ENCODE measurements around the gene RBM26. TPM values are rescaled to one million over a fixed set of nuclear protein-coding genes. Genes with fewer than 3 reads are reported as not detected.
A peak's percentile ranks its signal among the peaks of the same experiment; 100 is the strongest.

Gene RBM26
- polyA plus RNA-seq, 1 of the 3 experiments (the other 2 are of a cell fraction) = 12.5 TPM

DNA sequence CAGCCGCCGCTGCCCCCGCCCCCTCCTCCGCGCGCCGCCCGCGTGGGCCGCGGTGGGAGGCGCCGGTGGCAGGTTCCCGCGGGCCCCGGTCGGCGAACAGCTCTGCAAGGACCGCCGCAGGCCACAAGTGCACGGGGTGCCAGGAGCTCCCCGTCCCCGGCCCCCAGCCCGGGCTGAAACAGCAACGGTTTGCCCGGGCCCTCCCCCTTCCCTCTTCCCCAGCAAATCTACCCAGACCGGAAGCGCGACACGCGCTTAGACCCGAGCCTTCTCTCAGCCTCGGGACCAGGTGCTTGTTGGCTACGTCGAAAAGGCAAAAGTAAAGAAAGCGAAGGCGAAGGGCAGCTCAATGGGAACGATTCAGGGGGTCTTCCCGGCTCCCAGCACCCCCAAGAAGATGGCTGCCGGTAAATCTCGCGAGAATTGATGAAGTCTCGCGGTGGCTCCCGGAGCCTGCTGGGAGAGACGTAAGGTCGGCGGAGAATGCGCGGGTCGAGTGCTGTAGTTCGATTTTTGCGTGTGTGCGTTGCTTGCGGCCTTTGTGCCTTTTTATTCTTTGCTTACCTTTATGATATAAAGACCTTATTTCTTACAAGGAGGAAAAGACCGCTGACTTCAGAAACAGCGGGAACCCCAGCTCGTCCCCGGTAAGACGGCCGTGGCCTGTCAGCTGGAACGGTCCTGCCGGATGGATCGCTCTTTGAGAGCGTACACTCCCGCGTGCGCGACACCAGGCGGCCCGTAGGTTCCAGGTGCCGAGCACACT is at the start of gene RBM26 (continued):
- TF ChIP-seq, protein P1, sequence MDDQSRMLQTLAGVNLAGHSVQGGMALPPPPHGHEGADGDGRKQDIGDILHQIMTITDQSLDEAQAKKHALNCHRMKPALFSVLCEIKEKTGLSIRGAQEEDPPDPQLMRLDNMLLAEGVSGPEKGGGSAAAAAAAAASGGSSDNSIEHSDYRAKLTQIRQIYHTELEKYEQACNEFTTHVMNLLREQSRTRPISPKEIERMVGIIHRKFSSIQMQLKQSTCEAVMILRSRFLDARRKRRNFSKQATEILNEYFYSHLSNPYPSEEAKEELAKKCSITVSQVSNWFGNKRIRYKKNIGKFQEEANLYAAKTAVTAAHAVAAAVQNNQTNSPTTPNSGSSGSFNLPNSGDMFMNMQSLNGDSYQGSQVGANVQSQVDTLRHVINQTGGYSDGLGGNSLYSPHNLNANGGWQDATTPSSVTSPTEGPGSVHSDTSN (IDR thresholded peaks at IDR 0.05) = no peak
- TF ChIP-seq RAD21 (IDR thresholded peaks at IDR 0.05; ENCODE audit: low read length) = no peak
- TF ChIP-seq EZH2phosphoT487 (IDR thresholded peaks at IDR 0.05; ENCODE audit: borderline replicate concordance, low read depth) = no peak
- TF ChIP-seq NRF1 (IDR thresholded peaks at IDR 0.05; ENCODE audit: low read depth, low read length) = no peak
- TF ChIP-seq ELF1 (IDR thresholded peaks at IDR 0.05) = peak; percentile 42; the same call in 1 of the 2 replicates
- TF ChIP-seq GABPA (IDR thresholded peaks at IDR 0.05; ENCODE audit: low read depth) = no peak
- 0 out of 2 replicates have a peak, but pooled peaks have one; percentile 17 for TF ChIP-seq RCOR1 (IDR thresholded peaks at IDR 0.05; ENCODE audit: low read length)
- TF ChIP-seq MXI1 (IDR thresholded peaks at IDR 0.05; ENCODE audit: low read depth, low read length) = peak; percentile 54; the same call in 1 of the 2 replicates
- peak; percentile 95 for TF ChIP-seq YY1 (IDR thresholded peaks at IDR 0.05; ENCODE audit: low read depth)
- no peak for TF ChIP-seq FOXM1 (IDR thresholded peaks at IDR 0.05; ENCODE audit: low read depth)
- TF ChIP-seq RFX5 (IDR thresholded peaks at IDR 0.05; ENCODE audit: low read length) = no peak
- TF ChIP-seq GATA2 (CRISPR knock-in tag; IDR thresholded peaks at IDR 0.05) = no peak
- TF ChIP-seq RXRA (IDR thresholded peaks at IDR 0.05; ENCODE audit: borderline replicate concordance, low read depth) = no peak
- no peak for TF ChIP-seq SMC3 (IDR thresholded peaks at IDR 0.05; ENCODE audit: low read depth, low read length)

DNA sequence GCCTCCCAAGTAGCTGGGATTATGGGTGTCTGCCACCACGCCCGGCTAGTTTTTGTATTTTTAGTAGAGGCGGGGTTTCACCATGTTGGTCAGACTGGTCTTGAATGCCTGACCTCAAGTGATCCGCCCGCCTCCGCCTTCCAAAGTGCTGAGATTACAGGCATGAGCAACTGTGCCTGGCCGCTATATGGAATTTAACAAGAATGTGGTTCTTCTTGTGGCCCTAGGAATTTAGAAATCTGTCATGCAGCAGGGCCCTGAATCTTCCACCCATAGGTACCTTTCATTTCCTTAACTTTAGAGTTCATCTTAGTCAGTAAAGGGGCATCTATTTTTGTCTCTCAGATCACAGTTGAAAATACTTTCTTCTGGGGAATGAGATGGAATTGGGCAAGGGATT is 49.3 kb upstream of the RBM26 start:
- Histone ChIP-seq H3K4me2 (no peak overlapping the region), H3K36me3 (replicated peaks in 1 of 2; ENCODE audit: control insufficient read depth in 1 of 2, insufficient read depth in 2 of 2, low read length in 1 of 2) (no peaks in the 10 kb centered on the region), H4K20me1 (ENCODE audit: insufficient read depth) (no peaks in the 10 kb centered on the region), H3K27ac (ENCODE audit: low read depth in 2 of 2, low read length in 1 of 2) (no peak overlapping the region), H3K9ac (no peak overlapping the region), H3K4me1 (ENCODE audit: control insufficient read depth in 1 of 2, insufficient read depth in 2 of 2, low read depth in 1 of 2, low read length in 1 of 2) (peaks cover 3 to 4% of the 10 kb centered on the region in 2 experiments; a peak in 3 of 4 replicates), H3K79me2 (ENCODE audit: insufficient read depth) (no peaks in the 10 kb centered on the region), H3K27me3 (ENCODE audit: insufficient read depth) (no peaks in the 10 kb centered on the region), H3K4me3 (ENCODE audit: low read depth in 2 of 2, low read length in 1 of 2) (no peak overlapping the region), H3K9me2 (no peaks in the 10 kb centered on the region), H2AFZ (ENCODE audit: low read depth) (no peak overlapping the region), H3F3A (replicated peaks; ENCODE audit: insufficient read depth) (peaks cover 8% of the 10 kb centered on the region), H3K9me3 (no peaks in the 10 kb centered on the region)
- POLR2A ChIA-PET = no interaction called here
- no peak for DNase-seq
- CTCF ChIA-PET = interaction anchor here (1.8 to 2.4 kb wide), 2 partner anchors 14 to 32 kb away, joined by 5 to 9 read pairs; no protein-coding TSS in a partner anchor
- no peak for TF ChIP-seq FOXJ3 (CRISPR knock-in tag; IDR thresholded peaks at IDR 0.05)
- TF ChIP-seq, protein P2, sequence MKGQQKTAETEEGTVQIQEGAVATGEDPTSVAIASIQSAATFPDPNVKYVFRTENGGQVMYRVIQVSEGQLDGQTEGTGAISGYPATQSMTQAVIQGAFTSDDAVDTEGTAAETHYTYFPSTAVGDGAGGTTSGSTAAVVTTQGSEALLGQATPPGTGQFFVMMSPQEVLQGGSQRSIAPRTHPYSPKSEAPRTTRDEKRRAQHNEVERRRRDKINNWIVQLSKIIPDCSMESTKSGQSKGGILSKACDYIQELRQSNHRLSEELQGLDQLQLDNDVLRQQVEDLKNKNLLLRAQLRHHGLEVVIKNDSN (IDR thresholded peaks at IDR 0.05; ENCODE audit: borderline replicate concordance, low read depth) = no peak
- whole genome bisulfite sequencing (ENCODE audit: low lambda C conversion rate) = 94% methylated on average over 7 of the region's 7 CpGs

Data from SK-N-SH (cell line).